A172 (cell line): ENCODE measurements around the gene NDFIP2. TPM values are rescaled to one million over a fixed set of nuclear protein-coding genes. Genes with fewer than 3 reads are reported as not detected.
A peak's percentile ranks its signal among the peaks of the same experiment; 100 is the strongest.

Experiments used
- DNase-seq: peaks from one replicate; pipeline ENCODE4 v3.0.0-alpha.2; 2015; ENCODE audit warnings: low spot score
- total RNA-seq: library from RNA; depleted of rRNA; stranded (reverse); fragments of >200 nt; shearing (Covaris generic); gene quantifications from 2 replicates; pipeline ENCODE4 v1.2.3, GENCODE V29; 2014

Gene NDFIP2
- total RNA-seq, 1 experiment from 2014 or later: 33.8 TPM

- DNase-seq: no peak
Observed at GRCh38 chr13:79497064-79497463, 16.1 kb downstream of the NDFIP2 start.

GRCh38 chr13:79497852-79498251 is 16.9 kb downstream of the NDFIP2 start:
- DNase-seq: no peak

GRCh38 chr13:79500829-79501228 is 19.9 kb downstream of the NDFIP2 start:
- DNase-seq: no peak

GRCh38 chr13:79501538-79502232 is 20.7 kb downstream of the NDFIP2 start:
- DNase-seq: peak; percentile 10

- DNase-seq: no peak
Observed at GRCh38 chr13:79502859-79503468, 22.0 kb downstream of the NDFIP2 start.

GRCh38 chr13:79503473-79504017 is 22.6 kb downstream of the NDFIP2 start:
- no peak for DNase-seq

- DNase-seq: no peak
Observed at GRCh38 chr13:79508224-79508961, 27.4 kb downstream of the NDFIP2 start.

- DNase-seq: no peak
Observed at GRCh38 chr13:79511611-79512010, 30.7 kb downstream of the NDFIP2 start.

- no peak for DNase-seq
Observed at GRCh38 chr13:79512950-79513349, 32.0 kb downstream of the NDFIP2 start.

GRCh38 chr13:79516595-79516994 is 35.6 kb downstream of the NDFIP2 start:
- no peak for DNase-seq

GRCh38 chr13:79519255-79519654 is 38.3 kb downstream of the NDFIP2 start:
- no peak for DNase-seq

GRCh38 chr13:79522583-79522982 is 41.6 kb downstream of the NDFIP2 start:
- peak; percentile 40 for DNase-seq

GRCh38 chr13:79525064-79525857 is 44.3 kb downstream of the NDFIP2 start:
- DNase-seq: peak; percentile 6

- DNase-seq: no peak
Observed at GRCh38 chr13:79527698-79528097, 46.7 kb downstream of the NDFIP2 start.

- DNase-seq: no peak
Observed at GRCh38 chr13:79528356-79528755, 47.4 kb downstream of the NDFIP2 start.

GRCh38 chr13:79528759-79529191 is 47.8 kb downstream of the NDFIP2 start:
- DNase-seq: no peak

- DNase-seq: no peak
Observed at GRCh38 chr13:79529817-79530216, 48.9 kb downstream of the NDFIP2 start.

GRCh38 chr13:79530270-79530669 is 49.3 kb downstream of the NDFIP2 start:
- no peak for DNase-seq

GRCh38 chr13:79531542-79532254 is 50.7 kb downstream of the NDFIP2 start:
- DNase-seq: no peak

GRCh38 chr13:79532576-79532975 is 51.6 kb downstream of the NDFIP2 start:
- DNase-seq: no peak

GRCh38 chr13:79533781-79534400 is 52.9 kb downstream of the NDFIP2 start:
- DNase-seq: peak; percentile 2
